ENCODE results near the gene MAP3K8.

Gene MAP3K8

DNA sequence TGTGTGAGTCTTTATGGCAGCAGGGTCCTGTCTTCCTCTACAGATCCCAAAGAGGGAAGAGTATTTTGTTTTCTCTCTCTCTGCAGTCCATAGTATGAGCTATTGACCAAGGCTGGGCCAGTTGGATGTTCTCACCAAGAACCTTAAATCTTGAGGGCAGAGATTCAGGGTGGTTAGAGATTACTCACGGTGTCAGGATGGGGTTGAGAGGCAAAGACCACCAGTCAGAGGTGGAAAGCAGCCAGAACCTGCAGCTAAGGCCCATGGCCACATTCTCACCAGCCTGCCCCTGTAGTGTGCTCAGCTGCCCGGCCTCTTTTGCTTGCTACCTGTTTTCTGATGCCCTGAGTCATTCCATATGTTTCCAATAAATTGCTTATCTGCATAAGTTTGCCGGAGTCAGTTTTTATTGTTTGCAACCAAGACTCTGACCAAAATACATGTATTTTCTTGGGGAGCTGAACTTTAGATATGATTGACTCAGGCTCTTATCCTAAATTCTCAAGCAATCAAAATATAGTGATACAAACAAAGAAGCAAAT lies 67.0 kb downstream of the MAP3K8 start:
- TF ChIP-seq, protein P1, sequence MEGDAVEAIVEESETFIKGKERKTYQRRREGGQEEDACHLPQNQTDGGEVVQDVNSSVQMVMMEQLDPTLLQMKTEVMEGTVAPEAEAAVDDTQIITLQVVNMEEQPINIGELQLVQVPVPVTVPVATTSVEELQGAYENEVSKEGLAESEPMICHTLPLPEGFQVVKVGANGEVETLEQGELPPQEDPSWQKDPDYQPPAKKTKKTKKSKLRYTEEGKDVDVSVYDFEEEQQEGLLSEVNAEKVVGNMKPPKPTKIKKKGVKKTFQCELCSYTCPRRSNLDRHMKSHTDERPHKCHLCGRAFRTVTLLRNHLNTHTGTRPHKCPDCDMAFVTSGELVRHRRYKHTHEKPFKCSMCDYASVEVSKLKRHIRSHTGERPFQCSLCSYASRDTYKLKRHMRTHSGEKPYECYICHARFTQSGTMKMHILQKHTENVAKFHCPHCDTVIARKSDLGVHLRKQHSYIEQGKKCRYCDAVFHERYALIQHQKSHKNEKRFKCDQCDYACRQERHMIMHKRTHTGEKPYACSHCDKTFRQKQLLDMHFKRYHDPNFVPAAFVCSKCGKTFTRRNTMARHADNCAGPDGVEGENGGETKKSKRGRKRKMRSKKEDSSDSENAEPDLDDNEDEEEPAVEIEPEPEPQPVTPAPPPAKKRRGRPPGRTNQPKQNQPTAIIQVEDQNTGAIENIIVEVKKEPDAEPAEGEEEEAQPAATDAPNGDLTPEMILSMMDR (IDR thresholded peaks at IDR 0.05) = no peak

DNA sequence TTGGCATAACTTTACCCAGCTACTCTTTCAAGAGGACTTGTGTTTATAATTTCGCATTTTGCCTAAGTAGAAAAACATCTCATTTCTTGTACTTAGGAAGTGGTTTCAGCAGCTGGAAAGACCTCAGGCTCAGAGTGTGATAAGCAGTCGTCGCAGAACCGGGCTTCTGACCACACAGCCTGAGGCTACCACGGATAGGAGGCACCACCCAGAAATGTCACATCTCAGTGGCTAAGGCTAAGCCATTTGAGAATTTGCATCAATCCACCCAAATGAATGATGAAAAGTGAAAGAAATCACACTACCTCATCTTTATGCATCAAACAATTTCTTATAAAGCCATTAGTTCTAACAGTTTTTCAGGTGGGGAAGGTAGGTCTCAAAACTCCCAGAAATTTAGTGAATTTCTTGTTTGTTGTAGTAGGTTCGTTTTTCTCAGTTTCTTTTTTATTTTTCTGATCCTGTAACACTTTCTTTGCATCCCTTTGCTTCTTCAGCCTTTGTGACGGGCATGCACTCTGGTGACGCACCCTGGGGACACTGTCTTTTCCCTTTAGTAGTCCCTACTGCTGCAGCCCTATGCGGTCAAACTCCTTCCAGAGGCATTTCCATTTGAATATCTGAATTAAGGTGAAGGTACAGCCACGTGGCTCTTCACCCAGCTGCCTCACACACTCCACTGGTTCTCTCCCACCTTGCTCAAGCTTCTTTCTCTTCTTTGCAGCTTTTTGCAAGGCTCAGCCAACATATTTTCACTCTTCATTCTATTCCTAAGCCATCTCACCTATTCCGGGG lies 68.5 kb downstream of the MAP3K8 start:
- TF ChIP-seq, protein P1 (IDR thresholded peaks at IDR 0.05) = no peak

DNA sequence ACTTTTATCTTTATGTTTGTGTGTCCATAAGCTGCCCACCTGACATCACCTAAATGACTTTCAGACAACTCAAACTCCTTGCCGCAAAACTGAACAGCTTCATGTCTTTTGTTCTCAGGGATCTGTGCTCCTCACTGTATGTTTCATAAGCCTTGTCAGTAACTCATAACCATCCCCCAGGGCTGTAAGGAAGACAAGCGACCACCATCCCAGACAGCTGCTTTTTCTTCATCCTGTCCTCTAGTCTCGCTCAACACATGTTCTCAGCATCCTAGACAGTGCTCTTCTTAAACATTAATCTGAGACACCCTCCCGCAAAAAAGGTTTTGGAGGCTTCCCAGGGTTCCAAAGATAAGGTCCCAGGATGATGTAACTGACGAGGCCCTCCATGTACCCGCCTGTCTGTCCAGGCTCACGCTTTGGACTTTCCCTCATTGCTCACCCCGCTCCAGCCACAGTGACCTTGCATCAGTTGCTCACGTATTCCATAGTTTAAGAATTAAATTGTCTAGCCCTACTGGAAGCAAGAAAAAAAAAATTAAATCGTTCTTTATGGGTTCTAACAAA lies 69.8 kb downstream of the MAP3K8 start:
- TF ChIP-seq, protein P1 (IDR thresholded peaks at IDR 0.05) = no peak

DNA sequence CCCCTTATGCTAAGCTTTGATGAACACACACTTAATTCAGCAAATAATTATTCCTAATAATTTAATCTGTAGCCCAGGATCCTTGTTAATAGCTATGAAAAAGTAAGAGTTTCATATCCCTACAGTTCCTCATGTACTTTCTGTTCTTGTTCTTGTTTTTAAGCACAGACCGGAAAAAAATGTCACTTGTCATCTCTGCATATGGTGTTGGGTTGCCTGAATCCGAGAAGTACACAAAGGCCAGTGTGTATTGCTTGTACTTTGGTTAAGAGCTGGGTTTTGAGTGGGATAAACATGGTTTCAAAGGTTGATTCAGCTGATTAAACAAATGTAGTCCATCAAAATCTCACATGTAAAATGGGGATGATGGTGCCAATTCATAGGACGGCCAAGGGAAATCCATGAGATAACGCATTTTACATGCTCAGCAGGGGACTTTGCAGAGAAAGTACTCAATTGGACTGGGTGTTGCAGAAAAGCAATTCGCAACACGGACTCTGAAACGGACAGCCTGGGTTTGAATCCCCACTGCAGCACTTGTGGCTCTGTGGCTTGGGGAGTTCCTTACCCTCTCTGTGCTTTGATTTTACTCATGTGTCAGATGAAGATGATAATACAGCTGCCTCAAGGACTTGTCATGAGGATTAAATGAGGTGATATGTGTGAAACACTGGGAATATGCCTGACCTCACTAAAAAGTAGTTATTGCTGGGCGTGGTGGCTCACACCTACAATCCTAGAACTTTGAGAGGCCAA lies 71.7 kb downstream of the MAP3K8 start:
- TF ChIP-seq, protein P1 (IDR thresholded peaks at IDR 0.05) = no peak

DNA sequence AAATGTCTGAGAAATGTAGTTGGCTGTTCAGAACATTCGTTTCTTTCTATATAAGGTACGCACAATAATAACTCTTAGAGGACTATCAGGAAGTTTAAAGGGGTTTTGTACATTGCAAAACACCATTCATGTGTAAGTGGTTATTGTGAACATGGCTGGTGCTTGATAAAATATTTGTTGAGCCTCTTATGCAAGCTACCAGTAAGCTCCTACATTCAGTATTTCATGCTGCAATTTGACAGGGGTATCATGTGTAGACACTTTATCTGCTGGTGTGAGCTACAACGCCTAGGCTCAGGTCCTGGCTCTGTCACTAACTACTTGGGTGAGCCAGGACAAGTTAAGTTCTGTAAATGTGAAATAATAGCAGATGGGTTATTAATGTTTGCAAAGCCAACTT lies 75.5 kb downstream of the MAP3K8 start:
- TF ChIP-seq, protein P1 (IDR thresholded peaks at IDR 0.05) = no peak

DNA sequence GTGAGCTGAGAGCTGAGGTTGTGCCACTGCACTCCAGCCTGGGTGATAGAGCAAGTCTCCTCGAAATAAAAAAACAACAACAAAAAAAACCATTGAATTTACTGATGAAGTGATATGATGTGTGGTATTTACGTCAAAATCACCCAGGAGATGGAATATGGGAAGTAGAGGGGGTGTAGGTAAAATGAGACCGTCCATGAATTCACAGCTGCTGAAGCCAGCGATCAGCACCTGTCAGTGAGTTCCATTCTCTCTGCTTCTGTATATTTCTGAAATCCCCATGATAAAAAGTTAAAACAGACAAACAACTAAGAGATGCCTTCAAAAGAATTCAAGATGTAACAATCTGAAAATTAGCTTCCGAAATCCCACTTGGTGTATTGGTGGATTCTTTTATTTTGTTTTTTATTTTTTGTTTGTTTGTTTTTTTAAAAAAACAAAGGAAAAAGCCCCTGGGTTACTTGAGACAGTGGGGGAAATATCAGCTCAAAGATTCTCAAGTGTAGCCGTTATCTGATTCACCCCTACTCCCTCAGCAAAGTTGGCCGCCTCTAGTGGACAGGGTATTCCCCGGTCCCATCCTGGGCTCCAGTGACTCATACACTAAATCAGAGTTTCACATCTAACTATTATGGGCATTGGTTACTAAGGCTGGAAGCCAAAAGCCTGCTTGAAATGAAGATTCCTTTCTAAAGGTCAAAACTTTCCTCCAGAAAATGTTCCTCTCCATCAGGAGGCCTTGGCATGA lies 76.4 kb downstream of the MAP3K8 start:
- TF ChIP-seq, protein P1 (IDR thresholded peaks at IDR 0.05) = no peak
